GM12874 (cell line): ENCODE results near the gene MYH10.

Experiments
- CTCF ChIP-seq: IDR thresholded peaks from 2 replicates; pipeline ENCODE4 v1.5.1; 2011; ENCODE audit warnings: low read depth, mild to moderate bottlenecking, control low read depth, low read length, moderate library complexity; ENCODE audit not compliant: insufficient read depth

The MYH10 gene

DNA sequence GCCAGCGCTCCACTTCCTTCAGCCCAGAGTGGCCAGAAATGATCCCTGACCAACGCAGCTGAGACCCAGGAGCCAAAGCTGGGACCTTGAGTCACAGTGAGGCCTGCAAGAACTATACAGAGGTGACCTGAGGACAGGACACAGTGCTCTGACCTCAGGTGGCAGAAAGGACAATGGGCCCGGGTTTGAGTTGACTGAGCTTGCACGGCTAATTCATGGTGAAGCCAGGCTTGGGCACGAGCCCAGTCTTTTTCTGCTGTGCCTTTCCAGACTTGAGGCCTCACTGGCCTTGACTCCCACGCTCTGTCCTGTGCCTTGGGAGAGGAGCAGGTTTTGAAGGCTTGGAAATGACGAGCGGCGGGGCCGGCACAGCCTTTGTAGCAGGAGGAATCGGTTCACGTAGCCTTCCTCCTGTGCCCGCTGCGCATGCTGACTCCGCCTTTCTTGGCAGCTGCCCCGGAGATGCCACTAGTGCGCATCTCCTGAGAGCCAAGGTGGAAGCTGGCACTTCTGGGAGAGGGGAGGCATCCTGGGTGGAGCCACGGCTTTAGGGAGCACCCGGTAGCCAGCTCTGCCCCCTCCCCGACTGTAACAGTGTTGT is 160.0 kb downstream of the MYH10 start:
- no peak for TF ChIP-seq CTCF

GRCh38 chr17:8469964-8470363 is 160.6 kb downstream of the MYH10 start:
- TF ChIP-seq CTCF = no peak

DNA sequence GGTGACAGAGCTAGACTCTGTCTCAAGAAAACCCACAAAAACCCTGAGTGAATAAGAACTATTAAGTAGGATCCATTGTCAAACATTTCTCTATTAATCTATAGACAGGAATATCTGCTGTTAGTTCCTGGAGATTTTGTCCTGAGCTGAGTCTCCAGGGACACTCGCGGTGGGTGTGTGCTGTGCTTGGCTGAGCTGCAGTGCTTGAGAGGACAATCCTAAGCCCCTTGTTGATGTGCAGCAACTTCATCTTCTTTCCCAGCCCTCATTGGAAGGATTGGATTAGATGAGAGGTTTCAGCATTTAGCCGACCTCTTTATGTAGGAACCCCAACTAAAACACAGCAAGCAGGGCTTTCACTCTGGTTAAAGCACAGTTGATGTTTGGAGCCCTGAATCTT is 161.5 kb downstream of the MYH10 start:
- TF ChIP-seq CTCF = no peak

GRCh38 chr17:8468127-8468526 is 162.4 kb downstream of the MYH10 start:
- TF ChIP-seq CTCF = no peak

DNA sequence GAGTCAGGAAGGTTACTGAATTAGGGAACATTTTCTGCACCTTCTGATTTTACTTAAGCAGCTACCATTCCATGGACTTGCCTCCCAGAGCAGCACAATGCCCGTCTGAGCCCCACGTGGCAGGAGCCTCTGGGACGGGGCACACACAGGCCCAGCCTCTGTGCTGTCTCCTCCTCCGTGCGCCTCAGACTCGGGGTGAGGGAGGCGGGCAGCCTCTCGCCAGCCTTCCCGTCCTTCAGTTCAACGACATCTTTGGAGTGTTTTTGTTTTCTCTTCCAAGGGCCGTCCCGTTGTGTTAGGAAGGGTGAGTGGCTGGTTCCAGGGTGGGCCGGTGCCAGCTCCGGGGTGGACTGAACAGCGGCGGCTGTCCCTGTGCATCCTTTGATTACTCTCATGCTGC is 163.0 kb downstream of the MYH10 start:
- TF ChIP-seq CTCF = no peak

DNA sequence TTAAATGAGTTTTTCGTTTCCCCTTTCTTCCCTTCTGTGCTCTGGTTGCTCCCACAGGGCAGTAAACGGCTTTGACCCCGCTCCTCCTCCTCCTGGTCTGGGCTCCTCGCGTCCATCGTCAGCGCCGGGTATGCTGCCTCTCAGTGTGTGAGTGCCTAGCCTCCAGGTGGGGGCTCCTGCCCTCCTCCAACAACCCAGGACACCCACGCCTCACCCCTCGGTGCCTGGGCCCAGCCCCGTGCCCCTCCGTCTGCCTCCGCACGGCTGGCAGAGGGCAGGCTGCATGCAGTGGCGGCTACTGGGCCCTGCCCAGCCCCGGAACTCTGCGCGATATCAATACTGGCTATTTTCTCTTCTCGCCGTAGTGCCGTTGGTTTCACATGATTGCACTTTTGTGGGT is 163.7 kb downstream of the MYH10 start:
- TF ChIP-seq CTCF = no peak

DNA sequence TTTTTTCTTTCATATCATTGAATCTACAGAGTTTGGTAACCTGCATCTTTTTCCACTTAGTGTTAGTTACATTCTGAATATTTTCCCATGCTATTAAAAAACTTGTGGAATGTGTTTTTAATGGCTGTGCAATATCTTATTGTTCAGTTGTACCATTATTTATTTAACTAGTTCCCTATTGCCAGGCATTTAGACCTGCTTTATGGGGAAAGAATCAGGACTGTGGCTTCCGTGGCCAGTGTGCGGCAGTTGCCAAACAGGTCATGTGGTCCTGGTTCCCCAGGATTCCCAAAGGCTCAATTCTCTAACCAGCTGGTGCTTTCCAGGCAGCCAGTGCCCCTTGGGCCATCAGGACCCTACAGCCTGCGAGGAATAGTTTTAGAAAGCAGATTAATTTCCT is 164.1 kb downstream of the MYH10 start:
- TF ChIP-seq CTCF = no peak
